Measurements from ENCODE around the gene WDR74.
"Not testable (repeated sequence)": the region's sequence is repeated elsewhere in the genome, so short reads cannot be mapped to it uniquely, and the experiment has no call there.

Gene WDR74

DNA sequence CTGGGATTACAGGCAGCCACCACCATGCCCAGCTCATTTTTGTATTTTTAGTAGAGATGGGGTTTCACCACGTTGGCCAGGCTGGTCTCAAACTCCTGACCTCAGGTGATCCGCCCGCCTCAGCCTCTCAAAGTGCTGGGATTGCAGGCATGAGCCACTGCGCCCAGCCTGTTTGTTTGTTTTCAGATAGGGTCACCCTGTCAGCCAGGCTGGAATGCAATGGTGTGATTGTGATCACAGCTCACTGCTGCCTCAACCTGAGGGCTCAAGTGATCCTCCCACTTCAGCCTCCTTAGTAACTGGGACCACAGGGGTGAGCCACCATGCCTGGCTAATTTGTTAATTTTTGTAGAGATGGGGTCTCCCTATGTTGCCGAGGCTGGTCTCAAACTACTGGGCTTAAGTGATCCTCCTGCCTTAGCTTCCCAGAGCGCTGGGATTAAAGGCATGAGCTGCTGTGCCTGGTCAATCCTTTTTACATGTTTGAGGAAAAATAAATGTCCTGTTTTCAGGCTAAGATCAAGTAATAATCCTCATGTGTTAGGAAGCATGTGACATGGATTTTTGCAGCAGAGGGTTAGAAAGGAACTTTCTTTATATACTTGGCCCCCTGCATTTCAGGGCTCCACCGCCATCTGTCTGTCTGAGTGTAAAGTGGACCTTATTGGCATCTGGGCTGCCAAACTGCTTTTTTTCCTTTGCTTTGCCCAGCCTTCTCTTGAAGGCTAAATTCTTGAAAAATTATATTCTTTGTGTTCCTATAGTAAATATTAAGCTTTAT, 36.5 kb upstream of the WDR74 start:
- H3K27ac Mint-ChIP-seq = no peak overlapping the region
- H3K4me3 Mint-ChIP-seq = no peak overlapping the region
- peaks cover 12% of the 10 kb centered on the region for H3K4me1 Mint-ChIP-seq (ENCODE audit: low read depth)
- peaks cover 7% of the 10 kb centered on the region for H3K36me3 Mint-ChIP-seq
- no peaks in the 10 kb centered on the region for H3K27me3 Mint-ChIP-seq
- no peaks in the 10 kb centered on the region for H3K9me3 Mint-ChIP-seq (ENCODE audit: low read depth)

DNA sequence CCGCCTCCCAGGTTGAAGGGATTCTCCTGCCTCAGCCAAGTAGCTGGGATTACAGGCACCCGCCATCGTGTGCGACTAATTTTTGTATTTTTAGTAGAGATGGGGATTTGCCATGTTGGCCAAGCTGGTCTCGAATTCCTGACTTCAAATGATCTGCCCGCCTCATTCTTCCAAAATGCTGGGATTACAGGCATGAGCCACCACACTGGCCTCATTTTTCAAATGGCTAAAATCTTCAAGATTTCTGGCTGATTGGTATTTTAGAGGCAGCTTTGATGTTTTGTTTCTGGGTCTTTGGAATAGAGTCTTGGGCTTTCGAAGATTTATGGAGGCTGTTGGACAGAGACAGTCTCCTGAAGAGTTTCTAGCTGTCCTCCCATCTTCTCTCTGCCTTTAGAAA, 35.5 kb upstream of the WDR74 start:
- Mint-ChIP-seq H3K4me3 (no peak overlapping the region), H3K27me3 (no peaks in the 10 kb centered on the region)

DNA sequence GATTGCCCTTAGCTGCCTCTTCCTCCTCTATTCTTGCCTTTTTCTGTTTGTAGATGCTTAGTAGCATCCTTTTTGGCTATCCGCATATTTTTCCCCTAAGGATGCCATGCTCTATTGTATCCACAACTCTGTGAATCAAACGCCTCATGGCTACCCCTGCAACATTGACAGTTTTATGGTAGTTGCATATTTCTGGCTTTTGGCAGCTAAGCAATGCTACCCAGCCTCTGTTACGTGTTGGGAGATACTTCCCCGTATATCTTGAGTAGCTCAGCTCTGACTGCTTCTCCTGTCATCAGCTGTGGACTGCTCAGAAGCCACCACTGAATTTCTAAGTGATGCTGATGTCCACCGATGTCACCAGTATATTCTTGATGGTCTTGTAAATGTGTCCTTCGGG, 26.2 kb upstream of the WDR74 start:
- peaks cover 6% of the 10 kb centered on the region for H3K4me1 Mint-ChIP-seq (ENCODE audit: low read depth)
- H3K4me3 Mint-ChIP-seq = no peak overlapping the region
- no peak overlapping the region for H3K27ac Mint-ChIP-seq
- no peaks in the 10 kb centered on the region for H3K36me3 Mint-ChIP-seq
- no peaks in the 10 kb centered on the region for H3K27me3 Mint-ChIP-seq
- H3K9me3 Mint-ChIP-seq (ENCODE audit: low read depth) = no peaks in the 10 kb centered on the region

More for the DNA sequence above, 35.5 kb upstream of the WDR74 start:
- Mint-ChIP-seq H3K4me1 (ENCODE audit: low read depth) (peaks cover 5% of the 10 kb centered on the region), H3K9me3 (ENCODE audit: low read depth) (no peaks in the 10 kb centered on the region), H3K27ac (no peak overlapping the region), H3K36me3 (peaks cover 5% of the 10 kb centered on the region)

DNA sequence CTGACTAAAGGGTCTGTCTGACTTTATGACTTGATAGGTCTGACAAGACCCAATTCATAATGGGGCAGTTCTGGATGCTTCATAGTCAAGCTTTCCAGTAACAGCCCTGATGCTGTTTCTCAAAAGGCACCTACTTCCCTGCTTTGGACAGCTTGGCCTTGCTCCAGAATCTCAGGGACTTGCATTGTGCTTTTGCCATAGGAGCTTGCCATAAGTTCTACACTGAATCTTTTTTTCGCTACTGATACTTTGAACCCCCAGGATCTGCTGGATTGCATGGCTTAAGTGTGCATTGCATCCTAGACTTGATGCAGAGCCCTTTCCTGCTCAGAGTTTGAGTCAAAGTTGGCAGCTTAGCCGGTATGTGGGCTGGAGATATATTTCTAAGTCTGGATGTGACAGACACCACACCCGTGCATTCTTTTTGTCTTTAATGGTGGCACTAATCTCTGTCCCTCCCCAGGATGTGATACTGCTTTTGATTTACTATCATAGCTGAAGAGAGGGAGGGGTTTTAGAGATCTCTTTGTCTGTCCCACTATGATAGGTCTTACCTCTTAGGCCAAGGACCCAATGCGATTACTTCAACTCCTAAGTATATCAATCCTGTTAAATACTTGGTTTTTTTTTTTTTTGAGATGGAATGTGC, 24.4 kb upstream of the WDR74 start:
- H3K27me3 Mint-ChIP-seq = no peaks in the 10 kb centered on the region
- no peak overlapping the region for H3K27ac Mint-ChIP-seq
- H3K4me1 Mint-ChIP-seq (ENCODE audit: low read depth) = peaks cover 6% of the 10 kb centered on the region
- no peak overlapping the region for H3K4me3 Mint-ChIP-seq
- no peaks in the 10 kb centered on the region for H3K9me3 Mint-ChIP-seq (ENCODE audit: low read depth)
- no peaks in the 10 kb centered on the region for H3K36me3 Mint-ChIP-seq

DNA sequence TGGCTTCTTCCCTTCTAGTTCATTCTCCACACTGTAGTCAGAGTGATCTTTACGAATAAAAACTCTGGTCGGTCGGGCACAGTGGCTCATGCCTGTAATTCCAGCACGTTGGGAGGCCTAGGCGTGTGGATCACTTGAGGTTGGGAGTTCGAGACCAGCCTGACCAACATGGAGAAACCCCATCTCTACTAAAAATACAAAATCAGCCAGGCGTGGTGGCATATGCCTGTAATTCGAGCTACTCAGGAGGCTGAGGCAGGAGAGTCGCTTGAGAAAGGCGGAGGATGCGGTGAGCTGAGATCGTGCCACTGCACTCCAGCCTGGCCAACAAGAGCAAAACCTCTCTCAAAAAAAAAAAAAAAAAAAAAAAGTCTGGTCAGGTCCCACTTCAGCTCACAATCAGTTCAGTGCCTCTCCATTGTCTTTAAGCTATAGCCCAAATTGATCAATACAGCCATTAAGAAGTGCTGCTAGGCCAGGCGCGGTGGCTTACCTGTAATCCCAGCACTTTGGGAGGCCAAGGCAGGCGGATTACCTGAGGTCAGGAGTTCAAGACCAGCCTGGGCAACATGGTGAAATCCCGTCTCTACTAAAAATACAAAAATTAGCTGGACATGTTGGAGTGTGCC, 22.3 kb upstream of the WDR74 start:
- not testable (repeated sequence) for H3K27ac Mint-ChIP-seq; H3K36me3 Mint-ChIP-seq; H3K9me3 Mint-ChIP-seq (ENCODE audit: low read depth); H3K27me3 Mint-ChIP-seq; H3K4me3 Mint-ChIP-seq
- H3K4me1 Mint-ChIP-seq (ENCODE audit: low read depth) = peaks cover 18% of the 10 kb centered on the region

GRCh38 chr11:62860835-62861563, 21.6 kb upstream of the WDR74 start:
- no peaks in the 10 kb centered on the region for H3K9me3 Mint-ChIP-seq (ENCODE audit: low read depth)
- no peak overlapping the region for H3K4me3 Mint-ChIP-seq
- peaks cover 19% of the 10 kb centered on the region for H3K4me1 Mint-ChIP-seq (ENCODE audit: low read depth)
- H3K27ac Mint-ChIP-seq = no peak overlapping the region
- H3K36me3 Mint-ChIP-seq = peaks cover 2% of the 10 kb centered on the region
- no peaks in the 10 kb centered on the region for H3K27me3 Mint-ChIP-seq

- not testable (repeated sequence) for H3K4me3 Mint-ChIP-seq; H3K27ac Mint-ChIP-seq; H3K27me3 Mint-ChIP-seq; H3K9me3 Mint-ChIP-seq (ENCODE audit: low read depth)
- H3K4me1 Mint-ChIP-seq (ENCODE audit: low read depth) = peaks cover 23% of the 10 kb centered on the region
- peaks cover 16% of the 10 kb centered on the region for H3K36me3 Mint-ChIP-seq
These were observed 19.9 kb upstream of the WDR74 start for GRCh38 chr11:62859281-62859703.

- Mint-ChIP-seq H3K4me1 (ENCODE audit: low read depth) (peaks cover 28% of the 10 kb centered on the region), H3K27me3 (no peaks in the 10 kb centered on the region), H3K27ac (no peak overlapping the region), H3K4me3 (peak overlapping the region; percentile 97), H3K9me3 (ENCODE audit: low read depth) (no peaks in the 10 kb centered on the region), H3K36me3 (peaks cover 27% of the 10 kb centered on the region)
These were observed 18.8 kb upstream of the WDR74 start for GRCh38 chr11:62858201-62858600.

- H3K9me3 Mint-ChIP-seq (ENCODE audit: low read depth) = no peaks in the 10 kb centered on the region
- peak overlapping the region; percentile 97 for H3K4me3 Mint-ChIP-seq
- peak overlapping the region; percentile 58 for H3K27ac Mint-ChIP-seq
- no peaks in the 10 kb centered on the region for H3K27me3 Mint-ChIP-seq
- H3K36me3 Mint-ChIP-seq = peaks cover 33% of the 10 kb centered on the region
- H3K4me1 Mint-ChIP-seq (ENCODE audit: low read depth) = peaks cover 31% of the 10 kb centered on the region
These were observed 18.2 kb upstream of the WDR74 start for GRCh38 chr11:62857541-62857982.

- no peaks in the 10 kb centered on the region for H3K27me3 Mint-ChIP-seq
- peak overlapping the region; percentile 97 for H3K4me3 Mint-ChIP-seq
- no peaks in the 10 kb centered on the region for H3K9me3 Mint-ChIP-seq (ENCODE audit: low read depth)
- H3K36me3 Mint-ChIP-seq = peaks cover 41% of the 10 kb centered on the region
- H3K4me1 Mint-ChIP-seq (ENCODE audit: low read depth) = peaks cover 39% of the 10 kb centered on the region
- H3K27ac Mint-ChIP-seq = peak overlapping the region; percentile 100
These were observed 17.0 kb upstream of the WDR74 start for GRCh38 chr11:62856333-62856895.

- Mint-ChIP-seq H3K36me3 (peaks cover 41% of the 10 kb centered on the region), H3K4me3 (peak overlapping the region; percentile 97), H3K27me3 (no peaks in the 10 kb centered on the region), H3K9me3 (ENCODE audit: low read depth) (no peaks in the 10 kb centered on the region), H3K4me1 (ENCODE audit: low read depth) (peaks cover 40% of the 10 kb centered on the region), H3K27ac (peak overlapping the region; percentile 100)
These were observed 16.4 kb upstream of the WDR74 start for GRCh38 chr11:62855571-62856332.

GRCh38 chr11:62854825-62855570, 15.6 kb upstream of the WDR74 start:
- Mint-ChIP-seq H3K4me3 (peak overlapping the region; percentile 97), H3K27ac (peak overlapping the region; percentile 100), H3K4me1 (ENCODE audit: low read depth) (peaks cover 40% of the 10 kb centered on the region), H3K27me3 (no peaks in the 10 kb centered on the region), H3K9me3 (ENCODE audit: low read depth) (no peaks in the 10 kb centered on the region), H3K36me3 (peaks cover 41% of the 10 kb centered on the region)

DNA sequence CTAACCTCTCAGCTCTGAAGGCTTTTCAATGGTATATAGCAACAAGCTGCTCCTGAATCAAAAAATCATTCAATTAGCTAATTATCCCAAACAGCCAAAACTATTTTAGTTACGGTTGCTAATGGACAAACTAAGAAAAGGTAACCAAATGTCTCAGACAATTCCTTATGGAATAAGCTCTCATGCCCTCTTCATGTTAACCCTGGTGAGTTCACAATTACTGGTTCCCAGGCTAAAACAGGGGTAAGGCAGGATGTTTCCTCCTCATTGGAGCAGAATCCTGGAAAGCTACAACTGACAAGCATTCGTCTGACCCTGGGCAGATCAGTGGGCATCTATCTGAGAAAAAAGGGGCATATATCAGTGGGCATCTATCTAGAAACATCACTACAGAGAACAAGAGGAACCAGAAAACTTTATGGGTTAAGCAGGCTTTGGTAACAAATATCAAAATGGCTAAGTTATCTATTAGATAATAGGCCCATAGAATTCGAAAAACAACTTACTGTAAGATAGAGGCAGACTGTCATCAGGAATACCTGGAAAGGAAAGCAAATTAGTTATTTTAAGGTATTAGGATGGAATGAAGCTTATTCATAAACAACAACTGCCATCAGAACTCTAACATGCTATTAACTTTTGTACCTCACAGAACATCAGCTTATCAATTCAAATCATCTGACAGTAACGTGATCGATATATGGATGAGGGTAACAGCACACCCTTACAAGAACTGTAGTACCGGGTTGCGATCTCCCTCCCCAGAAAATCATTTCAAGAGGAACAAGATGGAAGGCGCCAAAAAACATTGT, 14.8 kb upstream of the WDR74 start:
- peaks cover 42% of the 10 kb centered on the region for H3K4me1 Mint-ChIP-seq (ENCODE audit: low read depth)
- no peaks in the 10 kb centered on the region for H3K27me3 Mint-ChIP-seq
- H3K36me3 Mint-ChIP-seq = peaks cover 41% of the 10 kb centered on the region
- peak overlapping the region; percentile 100 for H3K27ac Mint-ChIP-seq
- H3K4me3 Mint-ChIP-seq = peak overlapping the region; percentile 97
- no peaks in the 10 kb centered on the region for H3K9me3 Mint-ChIP-seq (ENCODE audit: low read depth)

Measured in activated naive CD8-positive, alpha-beta T cell (primary cell).